ENCODE measurements around the gene LIG1.
"Not testable (repeated sequence)": the region's sequence is repeated elsewhere in the genome, so short reads cannot be mapped to it uniquely, and the experiment has no call there.

DNA sequence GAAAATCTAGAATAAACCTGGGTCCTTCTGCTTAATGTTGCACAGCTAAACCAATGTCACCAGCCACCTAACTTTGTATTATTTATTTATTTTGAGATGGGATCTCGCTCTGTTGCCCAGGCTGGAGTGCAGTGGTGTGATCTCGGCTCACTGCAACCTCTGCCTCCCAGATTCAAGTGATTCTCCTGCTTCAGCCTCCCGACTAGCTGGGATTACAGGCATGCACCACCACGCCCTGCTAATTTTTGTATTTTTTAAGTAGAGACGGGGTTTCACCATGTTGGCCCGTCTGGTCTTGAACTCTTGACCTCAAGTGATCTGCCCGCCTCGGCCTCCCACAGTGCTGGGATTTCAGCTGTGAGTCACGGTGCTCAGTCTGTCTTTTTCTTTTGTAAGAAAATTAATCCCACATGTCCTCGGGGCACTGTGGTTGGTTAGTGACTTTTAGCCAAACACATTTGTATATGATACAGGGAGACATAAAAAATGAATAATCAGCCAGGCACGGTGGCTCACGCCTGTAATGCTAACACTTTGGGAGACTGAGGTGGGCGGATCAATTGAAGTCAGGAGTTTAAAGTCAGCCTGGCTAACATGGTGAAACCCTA is 78.9 kb downstream of the LIG1 start:
- not testable (repeated sequence) for TF ChIP-seq RBBP5 (IDR thresholded peaks at IDR 0.05; ENCODE audit: borderline replicate concordance, insufficient read depth, low read length, poor library complexity, severe bottlenecking); HNRNPL (IDR thresholded peaks at IDR 0.05; ENCODE audit: low read depth, low read length); ZBTB8A (IDR thresholded peaks at IDR 0.05; ENCODE audit: partially characterized antibody); MTA2 (IDR thresholded peaks at IDR 0.05; ENCODE audit: low read depth); POLR2A (conservative IDR thresholded peaks at IDR 0.05); PHTF2 (CRISPR knock-in tag; IDR thresholded peaks at IDR 0.05); ZFP36 (IDR thresholded peaks at IDR 0.05; ENCODE audit: low read depth, low read length, partially characterized antibody); MEIS2 (IDR thresholded peaks at IDR 0.05; ENCODE audit: partially characterized antibody); MEF2D (tag; conservative IDR thresholded peaks at IDR 0.05; ENCODE audit: low read depth)
- TF ChIP-seq, protein P1, sequence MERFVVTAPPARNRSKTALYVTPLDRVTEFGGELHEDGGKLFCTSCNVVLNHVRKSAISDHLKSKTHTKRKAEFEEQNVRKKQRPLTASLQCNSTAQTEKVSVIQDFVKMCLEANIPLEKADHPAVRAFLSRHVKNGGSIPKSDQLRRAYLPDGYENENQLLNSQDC (CRISPR knock-in tag; IDR thresholded peaks at IDR 0.05) = not testable (repeated sequence)
- TF ChIP-seq, protein P2, sequence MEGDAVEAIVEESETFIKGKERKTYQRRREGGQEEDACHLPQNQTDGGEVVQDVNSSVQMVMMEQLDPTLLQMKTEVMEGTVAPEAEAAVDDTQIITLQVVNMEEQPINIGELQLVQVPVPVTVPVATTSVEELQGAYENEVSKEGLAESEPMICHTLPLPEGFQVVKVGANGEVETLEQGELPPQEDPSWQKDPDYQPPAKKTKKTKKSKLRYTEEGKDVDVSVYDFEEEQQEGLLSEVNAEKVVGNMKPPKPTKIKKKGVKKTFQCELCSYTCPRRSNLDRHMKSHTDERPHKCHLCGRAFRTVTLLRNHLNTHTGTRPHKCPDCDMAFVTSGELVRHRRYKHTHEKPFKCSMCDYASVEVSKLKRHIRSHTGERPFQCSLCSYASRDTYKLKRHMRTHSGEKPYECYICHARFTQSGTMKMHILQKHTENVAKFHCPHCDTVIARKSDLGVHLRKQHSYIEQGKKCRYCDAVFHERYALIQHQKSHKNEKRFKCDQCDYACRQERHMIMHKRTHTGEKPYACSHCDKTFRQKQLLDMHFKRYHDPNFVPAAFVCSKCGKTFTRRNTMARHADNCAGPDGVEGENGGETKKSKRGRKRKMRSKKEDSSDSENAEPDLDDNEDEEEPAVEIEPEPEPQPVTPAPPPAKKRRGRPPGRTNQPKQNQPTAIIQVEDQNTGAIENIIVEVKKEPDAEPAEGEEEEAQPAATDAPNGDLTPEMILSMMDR (IDR thresholded peaks at IDR 0.05 in 2 of 3, conservative IDR thresholded peaks at IDR 0.05 in 1 of 3; ENCODE audit: insufficient read depth in 2 of 3, low read depth in 1 of 3, low read length in 3 of 3) = not testable (repeated sequence)

Measured in K562 (cell line).